H1 (cell line): Measurements from ENCODE around the gene PATJ. TPM values are rescaled to one million over a fixed set of nuclear protein-coding genes. Genes with fewer than 3 reads are reported as not detected.

ENCODE experiments used
- CTCF ChIA-PET: fragments of 300-600 bp; sonication (Branson Sonifier 250); formaldehyde crosslinking; loops from one replicate; lab custom pipeline; 2021; ENCODE audit not compliant: partially characterized antibody; lab: Charles Lee
- POLR2A ChIA-PET: fragments of 300-600 bp; sonication (Branson Sonifier 250); formaldehyde crosslinking; loops from one replicate; lab custom pipeline; 2021; ENCODE audit warnings: inconsistent platforms; ENCODE audit not compliant: partially characterized antibody; lab: Charles Lee
- DNase-seq, 2 experiments: peaks; one replicate each; pipeline versions ENCODE4 v3.0.0 to v3.0.0-alpha.2; 2010 to 2022; ENCODE audit warnings: low spot score in 2 of 2, low read depth in 1 of 2, mixed read lengths in 1 of 2
- FAIRE-seq: peaks from 2 replicates; lab custom pipeline; 2011; peaks lifted over from hg19 to GRCh38; lab: Jason Lieb, UNC
- H2AFZ ChIP-seq: 2 replicates; pipeline ENCODE4 v1.8.1; 2012; ENCODE audit warnings: low read length, inconsistent platforms
- H2AK5ac ChIP-seq: 2 replicates; pipeline ENCODE4 v1.6.1; 2013; ENCODE audit warnings: low read depth, low read length
- H2BK120ac ChIP-seq: replicated peaks from 2 replicates; pipeline ENCODE3; 2013; ENCODE audit warnings: low read depth, low read length, inconsistent platforms
- H2BK12ac ChIP-seq: 2 replicates; pipeline ENCODE4 v1.6.1; 2013; ENCODE audit warnings: low read depth, low read length
- H2BK15ac ChIP-seq: 2 replicates; pipeline ENCODE4 v1.6.1; 2013; ENCODE audit warnings: low read length
- H2BK20ac ChIP-seq: 2 replicates; pipeline ENCODE4 v1.6.1; 2013; ENCODE audit warnings: low read length
- H2BK5ac ChIP-seq: 2 replicates; pipeline ENCODE4 v1.6.1; 2013; ENCODE audit warnings: low read depth, low read length
- H3K14ac ChIP-seq: 2 replicates; pipeline ENCODE4 v1.6.1; 2013; ENCODE audit warnings: inconsistent platforms; ENCODE audit not compliant: insufficient read length
- H3K18ac ChIP-seq: 2 replicates; pipeline ENCODE4 v1.6.1; 2013; ENCODE audit warnings: low read length; ENCODE audit errors: extremely low read depth
- H3K23ac ChIP-seq: 2 replicates; pipeline ENCODE4 v1.6.1; 2013; ENCODE audit warnings: inconsistent platforms; ENCODE audit not compliant: insufficient read length
- H3K23me2 ChIP-seq: 2 replicates; pipeline ENCODE4 v1.6.1; 2013; ENCODE audit warnings: low read depth, low read length
- H3K27ac ChIP-seq: 2 replicates; pipeline ENCODE4 v1.6.1; 2011; ENCODE audit warnings: low read depth, low read length, inconsistent platforms
- H3K27me3 ChIP-seq, 4 experiments: replicated peaks in 1 of 4; 1 replicate in 1 of 4; 2 replicates in 3 of 4; pipeline versions ENCODE4 v1.6.1 to v1.8.1; 2011 to 2013; ENCODE audit warnings: low read length in 3 of 4, mild to moderate bottlenecking in 3 of 4, inconsistent platforms in 2 of 4, mixed read lengths in 2 of 4, moderate library complexity in 1 of 4; ENCODE audit not compliant: control insufficient read depth in 3 of 4, insufficient read depth in 3 of 4; ENCODE audit errors: extremely low read depth in 1 of 4
- H3K36me3 ChIP-seq, 4 experiments: 2 replicates each; pipeline versions ENCODE4 v1.6.1 to v1.8.1; 2011 to 2013; ENCODE audit warnings: mild to moderate bottlenecking in 4 of 4, low read length in 3 of 4, moderate library complexity in 2 of 4, control low read depth in 1 of 4, inconsistent platforms in 1 of 4; ENCODE audit not compliant: insufficient read depth in 4 of 4, control insufficient read depth in 2 of 4
- H3K4ac ChIP-seq: replicated peaks from 2 replicates; pipeline ENCODE3; 2013; ENCODE audit warnings: low read length, low read depth, mixed read lengths, inconsistent platforms; ENCODE audit not compliant: insufficient read length
- H3K4me1 ChIP-seq, 4 experiments: replicated peaks in 1 of 4; 1 replicate in 1 of 4; 2 replicates in 3 of 4; pipeline versions ENCODE4 v1.6.1 to v1.8.1; 2011 to 2013; ENCODE audit warnings: low read length in 3 of 4, inconsistent platforms in 2 of 4, mixed read lengths in 1 of 4; ENCODE audit not compliant: insufficient read depth in 4 of 4, control insufficient read depth in 3 of 4
- H3K4me2 ChIP-seq, 2 experiments: 2 replicates each; pipeline versions ENCODE4 v1.6.1 to v1.8.1; 2011 to 2013; ENCODE audit warnings: low read depth in 2 of 2, low read length in 2 of 2, control low read depth in 1 of 2, inconsistent platforms in 1 of 2, mild to moderate bottlenecking in 1 of 2; ENCODE audit not compliant: insufficient read depth in 1 of 2
- H3K4me3 ChIP-seq, 4 experiments: fragments of 200-600, 300-600 bp in 1 of 4; sonication (generic), shearing (Covaris generic), sonication (Bioruptor Twin) in 1 of 4; 2 replicates each; pipeline versions ENCODE4 v1.5.1 to v1.8.1; 2011 to 2016; ENCODE audit warnings: low read length in 4 of 4, low read depth in 3 of 4, control low read depth in 2 of 4, inconsistent platforms in 2 of 4, mild to moderate bottlenecking in 2 of 4, mixed read lengths in 1 of 4, moderate library complexity in 1 of 4; ENCODE audit not compliant: insufficient read depth in 2 of 4; ENCODE audit errors: extremely low read depth in 1 of 4
- H3K56ac ChIP-seq: replicated peaks from 2 replicates; pipeline ENCODE3; 2013; ENCODE audit warnings: low read depth, mild to moderate bottlenecking, mixed read lengths, low read length, inconsistent platforms; ENCODE audit not compliant: insufficient read length
- H3K79me1 ChIP-seq: 2 replicates; pipeline ENCODE4 v1.6.1; 2013; ENCODE audit warnings: low read depth, low read length, control low read depth
- H3K79me2 ChIP-seq, 2 experiments: 2 replicates each; pipeline versions ENCODE4 v1.6.1 to v1.8.1; 2012 to 2013; ENCODE audit warnings: low read length in 2 of 2, mild to moderate bottlenecking in 2 of 2, inconsistent platforms in 1 of 2; ENCODE audit not compliant: insufficient read depth in 2 of 2, control insufficient read depth in 1 of 2
- H3K9ac ChIP-seq, 4 experiments: replicated peaks in 1 of 4; 1 replicate in 1 of 4; 2 replicates in 3 of 4; pipeline versions ENCODE4 v1.6.1 to v1.8.1; 2011 to 2013; ENCODE audit warnings: low read depth in 3 of 4, low read length in 3 of 4, control low read depth in 2 of 4, mild to moderate bottlenecking in 2 of 4, moderate library complexity in 2 of 4, inconsistent platforms in 1 of 4; ENCODE audit errors: extremely low read depth in 1 of 4
- H3K9me3 ChIP-seq, 2 experiments: 2 replicates each; pipeline versions ENCODE4 v1.6.1 to v1.8.1; 2012 to 2013; ENCODE audit warnings: mild to moderate bottlenecking in 2 of 2, moderate library complexity in 2 of 2, control low read depth in 1 of 2, inconsistent platforms in 1 of 2, low read depth in 1 of 2, low read length in 1 of 2, mixed read lengths in 1 of 2; ENCODE audit not compliant: insufficient read depth in 2 of 2
- H4K20me1 ChIP-seq, 2 experiments: replicated peaks in 1 of 2; 2 replicates each; pipeline versions ENCODE3 to v1.8.1; 2011 to 2013; ENCODE audit warnings: inconsistent platforms in 2 of 2, low read length in 2 of 2, mild to moderate bottlenecking in 1 of 2; ENCODE audit not compliant: insufficient read depth in 2 of 2, control insufficient read depth in 1 of 2
- H4K5ac ChIP-seq: 2 replicates; pipeline ENCODE4 v1.6.1; 2013; ENCODE audit warnings: low read length, low read depth, mixed read lengths, inconsistent platforms; ENCODE audit not compliant: insufficient read length
- H4K8ac ChIP-seq: 2 replicates; pipeline ENCODE4 v1.8.0; 2013; ENCODE audit warnings: mild to moderate bottlenecking, moderate library complexity, low read length, inconsistent platforms; ENCODE audit not compliant: insufficient read depth; ENCODE audit errors: extremely low read depth
- H4K91ac ChIP-seq: replicated peaks from 2 replicates; pipeline ENCODE3; 2013; ENCODE audit warnings: low read length, mixed read lengths, inconsistent platforms; ENCODE audit not compliant: insufficient read length
- CBX8 ChIP-seq: fragments of 300-800, 300-1000 bp; sonication (generic); IDR thresholded peaks from 2 replicates; pipeline ENCODE4 v1.7.1; 2016; ENCODE audit warnings: low read depth, low read length, borderline replicate concordance
- CTBP2 ChIP-seq: IDR thresholded peaks from 2 replicates; pipeline ENCODE4 v1.7.0; 2011; ENCODE audit warnings: borderline replicate concordance, mild to moderate bottlenecking, moderate library complexity, mixed read lengths, low read length; ENCODE audit not compliant: insufficient read depth, insufficient read length
- POLR2A ChIP-seq, 2 experiments: IDR thresholded peaks; 1 replicate in 1 of 2; 2 replicates in 1 of 2; pipeline ENCODE4 v1.6.1; 2011; ENCODE audit warnings: low read depth in 2 of 2, low read length in 2 of 2, mild to moderate bottlenecking in 2 of 2; ENCODE audit errors: control extremely low read depth in 1 of 2
- POLR2AphosphoS5 ChIP-seq: IDR thresholded peaks from 2 replicates; pipeline ENCODE4 v1.6.1; 2011; ENCODE audit warnings: low read depth, low read length
- RFX5 ChIP-seq: IDR thresholded peaks from 2 replicates; pipeline ENCODE4 v1.6.1; 2011; ENCODE audit warnings: low read depth, low read length, improper control_type of control experiment, borderline replicate concordance
- SAP30 ChIP-seq: fragments of 300-600 bp; sonication (generic); IDR thresholded peaks from 2 replicates; pipeline ENCODE4 v1.7.1; 2012; ENCODE audit warnings: low read length, moderate library complexity, mild to moderate bottlenecking, inconsistent platforms; ENCODE audit not compliant: insufficient read depth, insufficient replicate concordance
- SIN3A ChIP-seq, 2 experiments: IDR thresholded peaks in 1 of 2; conservative IDR thresholded peaks in 1 of 2; 2 replicates each; pipeline ENCODE4 v1.6.1; 2011 to 2012; ENCODE audit warnings: low read length in 2 of 2, improper control_type of control experiment in 1 of 2, low read depth in 1 of 2, mild to moderate bottlenecking in 1 of 2
- USF2 ChIP-seq: IDR thresholded peaks from 2 replicates; pipeline ENCODE4 v1.6.1; 2011; ENCODE audit warnings: low read length, improper control_type of control experiment
- ZNF274 ChIP-seq: IDR thresholded peaks from 2 replicates; pipeline ENCODE4 v1.7.0; 2012; ENCODE audit warnings: low read length, borderline replicate concordance; ENCODE audit errors: extremely low read depth
- WGBS, 2 experiments: shearing (Covaris generic) in 1 of 2; methylation state at CpG; one replicate each; pipeline versions ENCODE4 v1.1.6 to v1.1.7; 2013 to 2015; ENCODE audit warnings: low lambda C conversion rate in 2 of 2, mixed read lengths in 2 of 2, inconsistent platforms in 1 of 2, low coverage in 1 of 2, missing lambda C conversion rate in 1 of 2; ENCODE audit not compliant: insufficient replicate concordance in 2 of 2, insufficient coverage in 1 of 2, insufficient read length in 1 of 2; ENCODE audit errors: extremely low coverage in 1 of 2, missing lambda C conversion rate in 1 of 2; 5-methylcytosine and 5-hydroxymethylcytosine counted together
- polyA plus RNA-seq, 7 experiments: library from polyadenylated mRNA; depleted of rRNA in 3 of 7; stranded (reverse) in 5 of 7; unstranded in 2 of 7; fragments of >200 nt in 5 of 7; fragments of 200-250 nt in 2 of 7; gene quantifications; 1 replicate in 5 of 7; 2 replicates in 1 of 7; 4 replicates in 1 of 7; pipeline versions ENCODE4 v1.2.1 to v1.2.3, GENCODE V29; 2011 to 2013; ENCODE audit warnings: missing spikeins in 2 of 7, mixed read lengths in 2 of 7
- total RNA-seq: library from RNA; stranded (reverse); fragmentation: NEBNext Ultra II Directional; extraction: Animal tissue kit (Norgen Biotek cat#: 25700); gene quantifications from 2 replicates; pipeline ENCODE4 v1.2.1, GENCODE V29; 2021

The PATJ gene
- total and polyA plus RNA-seq, 2 of the 8 experiments (the other 6 are each of a cell fraction or from before 2014, with no cell fraction given) = 8.2 to 55.6 TPM

- 89% methylated on average over 1 of the region's 1 CpG; no CpG with 5 or more reads in 1 of the 2 experiments for WGBS, 2 experiments
- Histone ChIP-seq H3K56ac (no peak overlapping the region), H4K91ac (no peak overlapping the region), H4K5ac (no peak overlapping the region), H2BK5ac (no peak overlapping the region), H3K23ac (no peak overlapping the region), H3K27me3 (no peaks in the 10 kb centered on the region), H3K9ac (no peak overlapping the region), H2AK5ac (no peak overlapping the region), H3K27ac (no peak overlapping the region), H3K14ac (no peak overlapping the region), H3K79me2 (no peaks in the 10 kb centered on the region), H3K79me1 (no peaks in the 10 kb centered on the region), H3K4me2 (no peak overlapping the region), H3K4me3 (no peak overlapping the region), H3K4ac (no peak overlapping the region), H4K8ac (no peak overlapping the region), H4K20me1 (no peaks in the 10 kb centered on the region), H2AFZ (no peak overlapping the region), H3K4me1 (no peaks in the 10 kb centered on the region), H3K9me3 (no peaks in the 10 kb centered on the region), H2BK15ac (no peak overlapping the region), H2BK120ac (no peak overlapping the region), H3K18ac (no peak overlapping the region), H3K23me2 (peaks cover 2% of the 10 kb centered on the region; the same call in 1 of the 2 replicates), H2BK20ac (no peak overlapping the region), H2BK12ac (no peak overlapping the region), H3K36me3 (peaks cover 0 to 11% (median 2%) of the 10 kb centered on the region in 4 experiments; a peak in 3 of 8 replicates)
- no peak for DNase-seq
- ChIA-PET POLR2A (no interaction called here), CTCF (no interaction called here)
- no peak for TF ChIP-seq CTBP2
- TF ChIP-seq POLR2A (IDR thresholded peaks at IDR 0.05; ENCODE audit: control extremely low read depth in 1 of 2, low read depth in 2 of 2, low read length in 2 of 2) = no peak
- TF ChIP-seq SIN3A (conservative IDR thresholded peaks at IDR 0.05 in 1 of 2, IDR thresholded peaks at IDR 0.05 in 1 of 2; ENCODE audit: low read depth in 1 of 2, low read length in 2 of 2) = no peak
- no peak for TF ChIP-seq RFX5
- no peak for TF ChIP-seq USF2
- no peak for TF ChIP-seq SAP30
- no peak for TF ChIP-seq CBX8
- no peak for TF ChIP-seq POLR2AphosphoS5
- TF ChIP-seq ZNF274 = no peak
- FAIRE-seq = no peak
These were observed 70.6 kb downstream of the PATJ start for GRCh38 chr1:61812916-61813315.
